ENCODE results near the gene FAM107A. TPM values are rescaled to one million over a fixed set of nuclear protein-coding genes. Genes with fewer than 3 reads are reported as not detected.
A peak's percentile ranks its signal among the peaks of the same experiment; 100 is the strongest.

FAM107A gene
- total and polyA plus RNA-seq, 9 of the 15 experiments (the other 6 are each of a cell fraction or from before 2014, with no cell fraction given): 0.07 TPM; not detected in 8

DNA sequence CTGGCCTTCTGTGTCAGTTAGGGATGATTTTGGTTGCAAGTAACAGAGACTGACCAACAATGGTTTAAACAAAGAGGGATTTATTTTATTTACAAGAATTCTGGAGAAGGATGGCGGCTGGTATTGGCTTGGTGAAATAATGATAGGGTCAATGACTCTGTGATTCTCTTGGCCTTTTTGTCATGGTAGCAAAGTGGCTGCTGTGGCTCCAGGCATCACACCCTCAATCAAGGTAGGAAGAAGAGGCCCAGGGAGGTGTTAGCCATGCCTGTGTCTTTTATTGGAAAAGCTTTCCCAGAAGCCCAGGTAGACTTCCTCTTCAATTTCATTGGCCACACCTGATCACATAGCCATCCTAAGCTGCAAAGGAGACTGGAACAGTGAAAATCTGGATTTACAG lies 13.1 kb downstream of the FAM107A start:
- in situ Hi-C loops (cut with MboI) (no loop called here), intact Hi-C loops (cut with micrococcal nuclease) (no loop called here)
- Histone ChIP-seq H3K4me3 (no peak overlapping the region), H3K9me1 (ENCODE audit: control insufficient read depth, insufficient read depth, low read length) (no peaks in the 10 kb centered on the region), H3K27me3 (ENCODE audit: control insufficient read depth in 2 of 2, insufficient read depth in 2 of 2, low read length in 2 of 2) (peaks cover 0 to 43% of the 10 kb centered on the region in 2 experiments; a peak in 2 of 5 replicates), H3K9ac (ENCODE audit: insufficient read depth in 1 of 2, low read depth in 2 of 2, low read length in 2 of 2) (no peak overlapping the region), H4K20me1 (replicated peaks; ENCODE audit: control insufficient read depth, insufficient read depth, low read length) (peaks cover 3% of the 10 kb centered on the region; the same call in 1 of the 2 replicates), H3K79me2 (ENCODE audit: control insufficient read depth, insufficient read depth, low read length) (no peaks in the 10 kb centered on the region), H3K9me3 (replicated peaks; ENCODE audit: control insufficient read depth, insufficient read depth, low read depth, low read length) (no peaks in the 10 kb centered on the region), H3K36me3 (ENCODE audit: control insufficient read depth, insufficient read depth, low read length) (no peaks in the 10 kb centered on the region), H3K4me1 (replicated peaks in 1 of 2; ENCODE audit: control insufficient read depth in 2 of 2, insufficient read depth in 2 of 2, low read length in 2 of 2) (no peaks in the 10 kb centered on the region), H2AFZ (ENCODE audit: low read depth, low read length) (no peak overlapping the region), H3K4me2 (ENCODE audit: insufficient read depth, low read length) (no peak overlapping the region), H3K27ac (ENCODE audit: extremely low read depth, low read depth, low read length) (no peak overlapping the region)
- ChIA-PET POLR2A (no interaction called here), CTCF (ENCODE audit: low intra/inter-chr PET ratio) (no interaction called here)
- TF ChIP-seq, protein P1, sequence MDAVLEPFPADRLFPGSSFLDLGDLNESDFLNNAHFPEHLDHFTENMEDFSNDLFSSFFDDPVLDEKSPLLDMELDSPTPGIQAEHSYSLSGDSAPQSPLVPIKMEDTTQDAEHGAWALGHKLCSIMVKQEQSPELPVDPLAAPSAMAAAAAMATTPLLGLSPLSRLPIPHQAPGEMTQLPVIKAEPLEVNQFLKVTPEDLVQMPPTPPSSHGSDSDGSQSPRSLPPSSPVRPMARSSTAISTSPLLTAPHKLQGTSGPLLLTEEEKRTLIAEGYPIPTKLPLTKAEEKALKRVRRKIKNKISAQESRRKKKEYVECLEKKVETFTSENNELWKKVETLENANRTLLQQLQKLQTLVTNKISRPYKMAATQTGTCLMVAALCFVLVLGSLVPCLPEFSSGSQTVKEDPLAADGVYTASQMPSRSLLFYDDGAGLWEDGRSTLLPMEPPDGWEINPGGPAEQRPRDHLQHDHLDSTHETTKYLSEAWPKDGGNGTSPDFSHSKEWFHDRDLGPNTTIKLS (IDR thresholded peaks at IDR 0.05; ENCODE audit: borderline replicate concordance, low read depth): no peak
- TF ChIP-seq ATF4 (CRISPR knock-in tag; IDR thresholded peaks at IDR 0.05) (no peak), RBM25 (IDR thresholded peaks at IDR 0.05; ENCODE audit: low read depth, low read length, severe bottlenecking) (peak; percentile 72), RNF2 (IDR thresholded peaks at IDR 0.05) (no peak)
- DNase-seq (ENCODE audit: extremely low read depth in 1 of 4, low spot score in 3 of 4) (no peak), FAIRE-seq (no peak), ATAC-seq (no peak)
- BruUV-seq (replicated peaks): no TSS peak
- 0% methylated on average over 1 of the region's 1 CpG for WGBS (ENCODE audit: insufficient coverage, low coverage, missing lambda C conversion rate)
